RWPE1 (cell line): ENCODE results near the gene ACVR1C.

Experiments
- CTCF ChIA-PET: fragments of 350-600 bp; sonication (Branson Sonifier 250); formaldehyde crosslinking; extraction: SDS; loops from one replicate; lab custom pipeline; 2021; lab: Yijun Ruan, JAX
- POLR2A ChIA-PET: fragments of 400-600 bp; formaldehyde crosslinking; extraction: SDS; loops from one replicate; lab custom pipeline; 2020; ENCODE audit warnings: antibody characterized with exemption; ENCODE audit not compliant: low non-redundant PET; lab: Yijun Ruan, JAX
- DNase-seq: peaks from one replicate; pipeline ENCODE4 v3.0.0; 2012; ENCODE audit warnings: low spot score
- H3K27ac ChIP-seq: fragments of 450-650 bp; 2 replicates; pipeline ENCODE4 v1.5.1; 2017
- TF ChIP-seq, protein P1 (sequence below): fragments of 450-650 bp; conservative IDR thresholded peaks from 2 replicates; pipeline ENCODE4 v1.5.1; 2017; ENCODE audit warnings: low read depth, mild to moderate bottlenecking

The ACVR1C gene

GRCh38 chr2:157565550-157565949, 63.1 kb downstream of the ACVR1C start:
- ChIA-PET POLR2A (interaction anchor here (0.6 kb wide), 1 partner anchor 233 kb away, joined by 3 read pairs; no protein-coding TSS in a partner anchor), CTCF (interaction anchor here (0.5 kb wide), 1 partner anchor 14 kb away, joined by 3 read pairs; no protein-coding TSS in a partner anchor)
- H3K27ac ChIP-seq: no peak overlapping the region
- TF ChIP-seq, protein P1, sequence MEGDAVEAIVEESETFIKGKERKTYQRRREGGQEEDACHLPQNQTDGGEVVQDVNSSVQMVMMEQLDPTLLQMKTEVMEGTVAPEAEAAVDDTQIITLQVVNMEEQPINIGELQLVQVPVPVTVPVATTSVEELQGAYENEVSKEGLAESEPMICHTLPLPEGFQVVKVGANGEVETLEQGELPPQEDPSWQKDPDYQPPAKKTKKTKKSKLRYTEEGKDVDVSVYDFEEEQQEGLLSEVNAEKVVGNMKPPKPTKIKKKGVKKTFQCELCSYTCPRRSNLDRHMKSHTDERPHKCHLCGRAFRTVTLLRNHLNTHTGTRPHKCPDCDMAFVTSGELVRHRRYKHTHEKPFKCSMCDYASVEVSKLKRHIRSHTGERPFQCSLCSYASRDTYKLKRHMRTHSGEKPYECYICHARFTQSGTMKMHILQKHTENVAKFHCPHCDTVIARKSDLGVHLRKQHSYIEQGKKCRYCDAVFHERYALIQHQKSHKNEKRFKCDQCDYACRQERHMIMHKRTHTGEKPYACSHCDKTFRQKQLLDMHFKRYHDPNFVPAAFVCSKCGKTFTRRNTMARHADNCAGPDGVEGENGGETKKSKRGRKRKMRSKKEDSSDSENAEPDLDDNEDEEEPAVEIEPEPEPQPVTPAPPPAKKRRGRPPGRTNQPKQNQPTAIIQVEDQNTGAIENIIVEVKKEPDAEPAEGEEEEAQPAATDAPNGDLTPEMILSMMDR: no peak
- no peak for DNase-seq

DNA sequence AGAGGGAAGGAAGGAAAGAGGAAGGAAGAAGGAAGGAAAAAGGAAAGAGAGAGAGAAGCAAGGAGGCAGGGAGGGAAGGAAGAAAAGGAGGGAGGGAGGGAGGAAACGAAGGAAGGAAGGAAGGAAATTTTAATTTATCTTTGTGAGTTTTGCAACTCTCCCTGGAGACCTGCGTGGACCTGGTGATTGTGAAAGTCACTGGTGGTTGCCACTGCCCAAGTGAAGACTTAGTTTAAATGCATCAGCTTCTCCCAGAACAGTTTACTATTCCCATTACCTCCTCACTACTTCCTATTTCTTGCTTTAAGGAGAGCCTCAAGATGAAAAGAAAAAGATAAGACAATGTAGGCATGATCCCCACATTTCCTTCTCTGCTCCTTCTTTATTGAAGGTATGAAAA, 68.8 kb downstream of the ACVR1C start:
- ChIA-PET CTCF (no interaction called here), POLR2A (no interaction called here)
- TF ChIP-seq, protein P1: no peak
- H3K27ac ChIP-seq: no peak overlapping the region
- DNase-seq: no peak

GRCh38 chr2:157559461-157559860, 69.2 kb downstream of the ACVR1C start:
- no peak overlapping the region for H3K27ac ChIP-seq
- TF ChIP-seq, protein P1: no peak
- ChIA-PET POLR2A (no interaction called here), CTCF (no interaction called here)
- DNase-seq: no peak

GRCh38 chr2:157559061-157559460, 69.6 kb downstream of the ACVR1C start:
- ChIA-PET CTCF (no interaction called here), POLR2A (no interaction called here)
- no peak for DNase-seq
- TF ChIP-seq, protein P1: no peak
- H3K27ac ChIP-seq: no peak overlapping the region

DNA sequence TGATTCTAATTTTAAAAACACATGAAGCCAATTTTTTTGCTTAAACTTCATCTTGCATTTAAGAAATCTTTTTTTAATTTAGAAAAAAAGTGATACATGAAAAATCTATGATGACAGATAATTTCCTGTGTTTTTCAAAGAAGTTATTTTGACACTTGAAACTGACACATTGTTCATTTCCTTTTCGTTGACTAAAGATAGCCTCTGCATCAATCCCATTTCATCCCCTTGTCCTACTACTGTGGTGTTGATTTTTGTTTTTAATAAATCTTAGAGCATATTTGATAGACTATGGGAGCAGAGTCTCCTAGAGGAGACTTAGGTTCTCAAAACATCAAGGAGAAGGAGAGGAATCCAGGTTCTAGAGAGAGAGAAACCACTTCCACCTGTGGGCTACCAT, 70.9 kb downstream of the ACVR1C start:
- H3K27ac ChIP-seq: no peak overlapping the region
- DNase-seq: no peak
- ChIA-PET POLR2A (no interaction called here), CTCF (no interaction called here)
- TF ChIP-seq, protein P1: no peak

DNA sequence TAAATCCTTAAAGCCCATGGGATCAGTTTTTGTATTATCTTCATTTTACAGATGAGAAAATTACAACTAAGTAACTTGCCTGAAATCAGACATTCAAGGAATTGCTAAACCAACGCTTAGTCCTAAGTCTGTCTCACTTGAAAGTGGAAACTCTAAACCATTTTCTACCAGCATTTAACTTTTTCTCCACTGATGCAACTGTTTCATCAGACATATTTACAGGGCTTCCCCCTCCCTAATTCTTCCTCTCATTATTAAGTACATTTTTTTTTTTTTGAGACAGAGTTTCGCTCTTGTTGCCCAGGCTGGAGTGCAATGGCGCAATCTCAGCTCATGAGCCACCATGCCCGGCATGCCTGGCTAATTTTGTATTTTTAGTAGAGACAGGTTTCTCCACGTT, 88.6 kb downstream of the ACVR1C start:
- DNase-seq: no peak
- ChIA-PET CTCF (interaction anchor here (0.6 to 0.7 kb wide), 2 partner anchors 35 to 63 kb away, joined by 3 to 4 read pairs; no protein-coding TSS in a partner anchor), POLR2A (no interaction called here)
- TF ChIP-seq, protein P1: no peak
- H3K27ac ChIP-seq: no peak overlapping the region
